HEK293 (cell line): ENCODE measurements around the gene ZCCHC12.

Source experiments
- CTCF ChIA-PET: fragments of 350-600 bp; formaldehyde crosslinking; extraction: SDS; loops from one replicate; lab custom pipeline; 2021; ENCODE audit warnings: antibody characterized with exemption; lab: Yijun Ruan, JAX
- POLR2A ChIA-PET: fragments of 300-600 bp; formaldehyde crosslinking; extraction: SDS; loops from one replicate; lab custom pipeline; 2020; ENCODE audit warnings: antibody characterized with exemption, inconsistent platforms; lab: Yijun Ruan, JAX
- H3K27ac ChIP-seq: fragments of 200-500 bp; sonication (Bioruptor generic); 2 replicates; pipeline ENCODE4 v1.5.1; 2014; ENCODE audit warnings: low read depth, low read length, control low read depth, inconsistent platforms; ENCODE audit errors: extremely low read depth
- H3K36me3 ChIP-seq, 2 experiments: fragments of 200-500 bp in 1 of 2; sonication (Bioruptor generic) in 1 of 2; 1 replicate in 1 of 2; 2 replicates in 1 of 2; pipeline ENCODE4 v1.5.1; 2014 to 2017; ENCODE audit warnings: inconsistent platforms in 2 of 2, low read length in 2 of 2; ENCODE audit not compliant: control insufficient read depth in 2 of 2, insufficient read depth in 1 of 2
- H3K4me1 ChIP-seq: fragments of 200-500 bp; sonication (Bioruptor generic); 2 replicates; pipeline ENCODE4 v1.5.1; 2014; ENCODE audit warnings: mild to moderate bottlenecking, low read length, inconsistent platforms; ENCODE audit not compliant: control insufficient read depth, insufficient read depth
- H3K4me3 ChIP-seq: 2 replicates; pipeline ENCODE4 v1.5.1; 2011; ENCODE audit warnings: low read depth, mild to moderate bottlenecking, control low read depth, low read length, moderate library complexity
- H3K9me3 ChIP-seq: fragments of 200-500 bp; sonication (Bioruptor generic); 2 replicates; pipeline ENCODE4 v1.5.1; 2014; ENCODE audit warnings: low read depth, low read length, inconsistent platforms; ENCODE audit not compliant: control insufficient read depth, insufficient read depth
- HOXA7 ChIP-seq: sonication (generic); formaldehyde crosslinking; IDR thresholded peaks from 2 replicates; pipeline ENCODE4 v1.8.1; 2022; ENCODE audit warnings: missing genetic modification reagents, borderline replicate concordance
- KLF10 ChIP-seq: fragments of 450-650 bp; IDR thresholded peaks from 2 replicates; pipeline ENCODE4 v1.5.1; 2018; ENCODE audit warnings: missing biosample characterization, mild to moderate bottlenecking, missing genetic modification characterization
- SCRT1 ChIP-seq: fragments of 450-650 bp; formaldehyde crosslinking; IDR thresholded peaks from 2 replicates; pipeline ENCODE4 v1.5.1; 2016; ENCODE audit warnings: missing biosample characterization, missing genetic modification characterization, borderline replicate concordance
- SP2 ChIP-seq: fragments of 450-650 bp; formaldehyde crosslinking; IDR thresholded peaks from 2 replicates; pipeline ENCODE4 v1.5.1; 2016; ENCODE audit warnings: missing biosample characterization, missing genetic modification characterization
- YY2 ChIP-seq: fragments of 450-650 bp; formaldehyde crosslinking; IDR thresholded peaks from 2 replicates; pipeline ENCODE4 v1.5.1; 2016; ENCODE audit warnings: missing biosample characterization, missing genetic modification characterization
- ZBTB48 ChIP-seq: fragments of 450-650 bp; formaldehyde crosslinking; IDR thresholded peaks from 2 replicates; pipeline ENCODE4 v1.5.1; 2016; ENCODE audit warnings: missing biosample characterization, missing genetic modification characterization
- ZNF157 ChIP-seq: fragments of 450-650 bp; formaldehyde crosslinking; IDR thresholded peaks from 2 replicates; pipeline ENCODE4 v1.5.1; 2016; ENCODE audit warnings: missing biosample characterization, missing genetic modification characterization
- ZNF174 ChIP-seq: fragments of 450-650 bp; formaldehyde crosslinking; IDR thresholded peaks from 2 replicates; pipeline ENCODE4 v1.5.0; 2017; ENCODE audit warnings: missing biosample characterization, mild to moderate bottlenecking, missing genetic modification characterization
- ZNF514 ChIP-seq: fragments of 450-650 bp; formaldehyde crosslinking; IDR thresholded peaks from 2 replicates; pipeline ENCODE4 v1.5.1; 2016; ENCODE audit warnings: missing biosample characterization, missing genetic modification characterization
- ZNF549 ChIP-seq: fragments of 450-650 bp; IDR thresholded peaks from 2 replicates; pipeline ENCODE4 v1.5.1; 2018; ENCODE audit warnings: missing biosample characterization, missing genetic modification characterization, mild to moderate bottlenecking, inconsistent platforms, moderate library complexity
- ZNF585B ChIP-seq: fragments of 450-650 bp; formaldehyde crosslinking; IDR thresholded peaks from 2 replicates; pipeline ENCODE4 v1.5.1; 2016; ENCODE audit warnings: missing biosample characterization, missing genetic modification characterization
- ZNF596 ChIP-seq: fragments of 450-650 bp; IDR thresholded peaks from 2 replicates; pipeline ENCODE4 v1.5.0; 2018; ENCODE audit warnings: missing biosample characterization, mild to moderate bottlenecking, missing genetic modification characterization, moderate library complexity
- ZNF610 ChIP-seq: fragments of 450-650 bp; formaldehyde crosslinking; IDR thresholded peaks from 2 replicates; pipeline ENCODE4 v1.5.1; 2016; ENCODE audit warnings: missing biosample characterization, missing genetic modification characterization, borderline replicate concordance
- ZNF747 ChIP-seq: fragments of 450-650 bp; formaldehyde crosslinking; IDR thresholded peaks from 2 replicates; pipeline ENCODE4 v1.5.1; 2016; ENCODE audit warnings: missing biosample characterization, missing genetic modification characterization
- ZNF768 ChIP-seq: fragments of 450-650 bp; formaldehyde crosslinking; IDR thresholded peaks from 2 replicates; pipeline ENCODE4 v1.5.1; 2018; ENCODE audit warnings: missing biosample characterization, mild to moderate bottlenecking, missing genetic modification characterization
- ZNF776 ChIP-seq: fragments of 450-650 bp; formaldehyde crosslinking; IDR thresholded peaks from 2 replicates; pipeline ENCODE4 v1.5.0; 2017; ENCODE audit warnings: missing biosample characterization, missing genetic modification characterization, borderline replicate concordance
- ZNF777 ChIP-seq: fragments of 450-650 bp; formaldehyde crosslinking; IDR thresholded peaks from 2 replicates; pipeline ENCODE4 v1.5.1; 2017; ENCODE audit warnings: missing biosample characterization, missing genetic modification characterization, borderline replicate concordance
- ZNF837 ChIP-seq: fragments of 450-650 bp; formaldehyde crosslinking; IDR thresholded peaks from 2 replicates; pipeline ENCODE4 v1.5.1; 2016; ENCODE audit warnings: missing biosample characterization, missing genetic modification characterization
- ZNF843 ChIP-seq: fragments of 450-650 bp; formaldehyde crosslinking; IDR thresholded peaks from 2 replicates; pipeline ENCODE4 v1.5.1; 2016; ENCODE audit warnings: missing biosample characterization, missing genetic modification characterization
- ZSCAN16 ChIP-seq: fragments of 450-650 bp; formaldehyde crosslinking; IDR thresholded peaks from 2 replicates; pipeline ENCODE4 v1.5.1; 2016; ENCODE audit warnings: missing biosample characterization, missing genetic modification characterization
- TF ChIP-seq, protein P1 (sequence below): fragments of 450-650 bp; formaldehyde crosslinking; IDR thresholded peaks from 2 replicates; pipeline ENCODE4 v1.5.1; 2016; ENCODE audit warnings: missing biosample characterization, missing genetic modification characterization
- TF ChIP-seq, protein P2 (sequence below): fragments of 450-650 bp; formaldehyde crosslinking; IDR thresholded peaks from 2 replicates; pipeline ENCODE4 v1.5.1; 2017; ENCODE audit warnings: missing biosample characterization, missing genetic modification characterization
- TF ChIP-seq, protein P3 (sequence below): fragments of 450-650 bp; formaldehyde crosslinking; IDR thresholded peaks from 2 replicates; pipeline ENCODE4 v1.5.1; 2016; ENCODE audit warnings: missing biosample characterization, missing genetic modification characterization
- TF ChIP-seq, protein P4 (sequence below): fragments of 450-650 bp; formaldehyde crosslinking; IDR thresholded peaks from 2 replicates; pipeline ENCODE4 v1.5.1; 2016; ENCODE audit warnings: missing biosample characterization, missing genetic modification characterization
- TF ChIP-seq, protein P5 (sequence below): fragments of 450-650 bp; formaldehyde crosslinking; IDR thresholded peaks from 2 replicates; pipeline ENCODE4 v1.5.1; 2017; ENCODE audit warnings: missing biosample characterization, missing genetic modification characterization
- TF ChIP-seq, protein P6 (sequence below): fragments of 450-650 bp; formaldehyde crosslinking; IDR thresholded peaks from 2 replicates; pipeline ENCODE4 v1.5.1; 2016; ENCODE audit warnings: missing biosample characterization, missing genetic modification characterization, borderline replicate concordance

Gene ZCCHC12

DNA sequence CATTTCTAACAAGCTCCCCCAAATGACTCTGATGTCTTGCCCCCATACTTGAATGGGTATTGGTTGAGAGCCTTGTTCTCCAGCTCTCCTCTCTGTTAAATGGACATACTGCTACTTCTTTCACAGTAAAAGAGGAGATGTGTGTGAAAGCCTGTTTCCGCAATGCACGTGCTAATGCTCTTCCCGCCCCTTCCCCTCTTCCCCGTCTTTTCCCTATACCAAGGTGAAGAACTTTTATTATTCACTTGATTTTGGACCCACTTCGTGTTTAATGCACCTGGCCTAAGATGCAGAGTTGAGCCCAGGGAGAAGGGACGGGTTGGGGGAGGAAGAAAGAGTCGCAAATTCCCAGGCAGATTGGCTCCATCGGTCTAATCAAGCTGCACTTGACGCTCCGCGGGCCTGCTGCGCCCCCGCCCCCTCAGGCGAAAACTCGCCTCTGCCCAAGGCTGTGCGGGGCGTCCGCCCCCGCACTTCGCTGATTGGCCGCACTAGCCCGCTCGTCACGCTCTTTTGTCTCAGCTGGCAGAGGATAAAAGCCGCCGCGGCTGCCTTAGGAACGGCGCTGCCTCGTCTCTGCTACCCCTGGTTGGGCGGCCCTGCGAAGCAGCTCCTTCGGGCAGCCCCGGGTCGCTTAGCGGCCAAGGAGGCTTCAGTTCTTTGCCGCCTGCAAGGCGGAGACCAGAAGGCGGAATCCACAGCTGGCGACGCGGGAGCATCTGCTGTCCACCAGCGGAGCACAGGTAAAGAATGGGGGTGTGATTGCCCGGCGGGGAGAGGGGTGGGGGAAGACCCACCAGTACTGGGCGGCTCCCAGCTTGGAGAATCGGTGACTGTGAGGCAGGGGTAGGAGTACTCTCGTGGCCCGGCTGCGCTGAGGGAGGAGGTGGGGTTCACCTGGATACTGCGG, at the start of gene ZCCHC12:
TSS of gene ZCCHC12 (plus strand) at position 562 of the 910 bp plus-strand sequence. CDS start 1,421 bp downstream, outside the sequence.
- ChIA-PET CTCF (interaction anchor here (0.7 to 5.0 kb wide), 8 partner anchors 10 to 352 kb away, joined by 3 to 27 read pairs (median 4); no protein-coding TSS in a partner anchor), POLR2A (interaction anchor here (0.8 to 1.3 kb wide), 3 partner anchors 15 to 328 kb away, joined by 4 read pairs; partner anchors contain the start of gene DOCK11)
- H3K4me1 ChIP-seq: no peaks in the 10 kb centered on the region
- H3K9me3 ChIP-seq: no peaks in the 10 kb centered on the region
- H3K4me3 ChIP-seq: peak within 1 kb of the TSS; percentile 39
- no peaks in the 10 kb centered on the region for H3K36me3 ChIP-seq
- H3K27ac ChIP-seq: no peak within 1 kb of the TSS
- TF ChIP-seq ZNF768 (tag by site-specific recombination): no peak
- TF ChIP-seq ZBTB48 (tag by site-specific recombination): no peak
- TF ChIP-seq HOXA7 (CRISPR knock-in tag): no peak
- no peak for TF ChIP-seq ZNF776
- TF ChIP-seq, protein P1, sequence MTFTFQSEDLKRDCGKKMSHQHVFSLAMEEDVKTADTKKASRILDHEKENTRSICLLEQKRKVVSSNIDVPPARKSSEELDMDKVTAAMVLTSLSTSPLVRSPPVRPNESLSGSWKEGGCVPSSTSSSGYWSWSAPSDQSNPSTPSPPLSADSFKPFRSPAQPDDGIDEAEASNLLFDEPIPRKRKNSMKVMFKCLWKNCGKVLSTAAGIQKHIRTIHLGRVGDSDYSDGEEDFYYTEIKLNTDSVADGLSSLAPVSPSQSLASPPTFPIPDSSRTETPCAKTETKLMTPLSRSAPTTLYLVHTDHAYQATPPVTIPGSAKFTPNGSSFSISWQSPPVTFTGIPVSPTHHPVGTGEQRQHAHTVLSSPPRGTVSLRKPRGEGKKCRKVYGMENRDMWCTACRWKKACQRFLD: no peak
- TF ChIP-seq SCRT1: no peak
- TF ChIP-seq, protein P2, sequence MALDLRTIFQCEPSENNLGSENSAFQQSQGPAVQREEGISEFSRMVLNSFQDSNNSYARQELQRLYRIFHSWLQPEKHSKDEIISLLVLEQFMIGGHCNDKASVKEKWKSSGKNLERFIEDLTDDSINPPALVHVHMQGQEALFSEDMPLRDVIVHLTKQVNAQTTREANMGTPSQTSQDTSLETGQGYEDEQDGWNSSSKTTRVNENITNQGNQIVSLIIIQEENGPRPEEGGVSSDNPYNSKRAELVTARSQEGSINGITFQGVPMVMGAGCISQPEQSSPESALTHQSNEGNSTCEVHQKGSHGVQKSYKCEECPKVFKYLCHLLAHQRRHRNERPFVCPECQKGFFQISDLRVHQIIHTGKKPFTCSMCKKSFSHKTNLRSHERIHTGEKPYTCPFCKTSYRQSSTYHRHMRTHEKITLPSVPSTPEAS (tag by site-specific recombination): no peak
- TF ChIP-seq YY2 (tag by site-specific recombination): no peak
- no peak for TF ChIP-seq ZNF843
- TF ChIP-seq, protein P3, sequence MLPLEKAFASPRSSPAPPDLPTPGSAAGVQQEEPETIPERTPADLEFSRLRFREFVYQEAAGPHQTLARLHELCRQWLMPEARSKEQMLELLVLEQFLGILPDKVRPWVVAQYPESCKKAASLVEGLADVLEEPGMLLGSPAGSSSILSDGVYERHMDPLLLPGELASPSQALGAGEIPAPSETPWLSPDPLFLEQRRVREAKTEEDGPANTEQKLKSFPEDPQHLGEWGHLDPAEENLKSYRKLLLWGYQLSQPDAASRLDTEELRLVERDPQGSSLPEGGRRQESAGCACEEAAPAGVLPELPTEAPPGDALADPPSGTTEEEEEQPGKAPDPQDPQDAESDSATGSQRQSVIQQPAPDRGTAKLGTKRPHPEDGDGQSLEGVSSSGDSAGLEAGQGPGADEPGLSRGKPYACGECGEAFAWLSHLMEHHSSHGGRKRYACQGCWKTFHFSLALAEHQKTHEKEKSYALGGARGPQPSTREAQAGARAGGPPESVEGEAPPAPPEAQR (tag by site-specific recombination): no peak
- TF ChIP-seq ZNF837 (tag by site-specific recombination): no peak
- no peak for TF ChIP-seq ZNF514
- TF ChIP-seq, protein P4, sequence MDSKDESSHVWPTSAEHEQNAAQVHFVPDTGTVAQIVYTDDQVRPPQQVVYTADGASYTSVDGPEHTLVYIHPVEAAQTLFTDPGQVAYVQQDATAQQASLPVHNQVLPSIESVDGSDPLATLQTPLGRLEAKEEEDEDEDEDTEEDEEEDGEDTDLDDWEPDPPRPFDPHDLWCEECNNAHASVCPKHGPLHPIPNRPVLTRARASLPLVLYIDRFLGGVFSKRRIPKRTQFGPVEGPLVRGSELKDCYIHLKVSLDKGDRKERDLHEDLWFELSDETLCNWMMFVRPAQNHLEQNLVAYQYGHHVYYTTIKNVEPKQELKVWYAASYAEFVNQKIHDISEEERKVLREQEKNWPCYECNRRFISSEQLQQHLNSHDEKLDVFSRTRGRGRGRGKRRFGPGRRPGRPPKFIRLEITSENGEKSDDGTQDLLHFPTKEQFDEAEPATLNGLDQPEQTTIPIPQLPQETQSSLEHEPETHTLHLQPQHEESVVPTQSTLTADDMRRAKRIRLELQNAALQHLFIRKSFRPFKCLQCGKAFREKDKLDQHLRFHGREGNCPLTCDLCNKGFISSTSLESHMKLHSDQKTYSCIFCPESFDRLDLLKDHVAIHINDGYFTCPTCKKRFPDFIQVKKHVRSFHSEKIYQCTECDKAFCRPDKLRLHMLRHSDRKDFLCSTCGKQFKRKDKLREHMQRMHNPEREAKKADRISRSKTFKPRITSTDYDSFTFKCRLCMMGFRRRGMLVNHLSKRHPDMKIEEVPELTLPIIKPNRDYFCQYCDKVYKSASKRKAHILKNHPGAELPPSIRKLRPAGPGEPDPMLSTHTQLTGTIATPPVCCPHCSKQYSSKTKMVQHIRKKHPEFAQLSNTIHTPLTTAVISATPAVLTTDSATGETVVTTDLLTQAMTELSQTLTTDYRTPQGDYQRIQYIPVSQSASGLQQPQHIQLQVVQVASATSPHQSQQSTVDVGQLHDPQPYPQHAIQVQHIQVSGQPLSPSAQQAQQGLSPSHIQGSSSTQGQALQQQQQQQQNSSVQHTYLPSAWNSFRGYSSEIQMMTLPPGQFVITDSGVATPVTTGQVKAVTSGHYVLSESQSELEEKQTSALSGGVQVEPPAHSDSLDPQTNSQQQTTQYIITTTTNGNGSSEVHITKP (tag by site-specific recombination): 0 out of 2 replicates have a peak, but pooled peaks have one; percentile 27
- TF ChIP-seq ZNF777 (tag by site-specific recombination): no peak
- TF ChIP-seq ZNF585B (tag by site-specific recombination): no peak
- TF ChIP-seq SP2 (tag by site-specific recombination): peak; percentile 82
- TF ChIP-seq, protein P5, sequence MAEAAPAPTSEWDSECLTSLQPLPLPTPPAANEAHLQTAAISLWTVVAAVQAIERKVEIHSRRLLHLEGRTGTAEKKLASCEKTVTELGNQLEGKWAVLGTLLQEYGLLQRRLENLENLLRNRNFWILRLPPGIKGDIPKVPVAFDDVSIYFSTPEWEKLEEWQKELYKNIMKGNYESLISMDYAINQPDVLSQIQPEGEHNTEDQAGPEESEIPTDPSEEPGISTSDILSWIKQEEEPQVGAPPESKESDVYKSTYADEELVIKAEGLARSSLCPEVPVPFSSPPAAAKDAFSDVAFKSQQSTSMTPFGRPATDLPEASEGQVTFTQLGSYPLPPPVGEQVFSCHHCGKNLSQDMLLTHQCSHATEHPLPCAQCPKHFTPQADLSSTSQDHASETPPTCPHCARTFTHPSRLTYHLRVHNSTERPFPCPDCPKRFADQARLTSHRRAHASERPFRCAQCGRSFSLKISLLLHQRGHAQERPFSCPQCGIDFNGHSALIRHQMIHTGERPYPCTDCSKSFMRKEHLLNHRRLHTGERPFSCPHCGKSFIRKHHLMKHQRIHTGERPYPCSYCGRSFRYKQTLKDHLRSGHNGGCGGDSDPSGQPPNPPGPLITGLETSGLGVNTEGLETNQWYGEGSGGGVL: peak; percentile 45; the same call in 1 of the 2 replicates
- no peak for TF ChIP-seq KLF10 (tag by site-specific recombination)
- no peak for TF ChIP-seq ZNF157 (tag by site-specific recombination)
- TF ChIP-seq, protein P6, sequence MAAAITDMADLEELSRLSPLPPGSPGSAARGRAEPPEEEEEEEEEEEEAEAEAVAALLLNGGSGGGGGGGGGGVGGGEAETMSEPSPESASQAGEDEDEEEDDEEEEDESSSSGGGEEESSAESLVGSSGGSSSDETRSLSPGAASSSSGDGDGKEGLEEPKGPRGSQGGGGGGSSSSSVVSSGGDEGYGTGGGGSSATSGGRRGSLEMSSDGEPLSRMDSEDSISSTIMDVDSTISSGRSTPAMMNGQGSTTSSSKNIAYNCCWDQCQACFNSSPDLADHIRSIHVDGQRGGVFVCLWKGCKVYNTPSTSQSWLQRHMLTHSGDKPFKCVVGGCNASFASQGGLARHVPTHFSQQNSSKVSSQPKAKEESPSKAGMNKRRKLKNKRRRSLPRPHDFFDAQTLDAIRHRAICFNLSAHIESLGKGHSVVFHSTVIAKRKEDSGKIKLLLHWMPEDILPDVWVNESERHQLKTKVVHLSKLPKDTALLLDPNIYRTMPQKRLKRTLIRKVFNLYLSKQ (tag by site-specific recombination): no peak
- TF ChIP-seq ZNF610: peak; percentile 81
- no peak for TF ChIP-seq ZSCAN16 (tag by site-specific recombination)
- TF ChIP-seq ZNF549 (tag by site-specific recombination): no peak
- TF ChIP-seq ZNF596 (tag by site-specific recombination): no peak
- TF ChIP-seq ZNF747 (tag by site-specific recombination): no peak
- no peak for TF ChIP-seq ZNF174 (tag by site-specific recombination)
